Activated CD4-positive, alpha-beta T cell treated with anti-CD3 and anti-CD28 coated beads, Interleukin-2, amount 50 U/mL, for 16 hours (primary cell): ENCODE data around the gene MCCD1.

Experiments
- DNase-seq: peaks from one replicate; pipeline ENCODE4 v3.0.0-alpha.2; 2020

MCCD1 gene

DNA sequence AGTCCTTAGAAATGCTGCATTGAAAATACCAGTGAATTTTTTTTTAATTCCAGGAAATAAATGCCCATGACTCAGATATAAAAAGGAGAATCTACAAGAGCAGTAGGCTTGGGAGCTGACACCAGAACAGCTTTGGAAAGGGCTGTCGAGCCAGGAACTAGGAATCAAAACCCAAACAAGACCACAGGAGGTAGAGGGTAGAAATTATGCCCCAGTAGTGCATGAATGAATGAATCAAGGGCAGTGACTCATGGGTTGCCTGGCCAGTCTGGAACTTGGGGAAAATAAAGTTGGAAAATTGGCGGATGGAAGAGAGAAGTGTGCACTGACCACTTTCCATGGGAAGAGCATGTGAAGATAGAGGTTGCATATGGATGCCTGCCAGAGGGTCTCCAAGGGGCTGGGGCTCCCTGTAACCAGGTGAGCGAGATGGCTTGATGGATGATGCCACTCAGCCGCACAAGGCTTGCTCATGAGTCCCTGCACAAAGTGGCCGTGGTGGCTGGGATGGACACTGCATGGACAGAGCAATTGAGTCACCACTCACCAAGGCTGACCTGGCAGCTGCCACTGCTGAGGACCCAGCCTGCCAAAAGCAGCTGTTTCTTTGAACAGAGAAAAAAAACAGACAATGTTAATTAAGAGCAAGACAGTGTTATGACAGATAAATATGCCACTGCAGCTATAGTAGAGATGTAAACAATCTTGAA is 15.2 kb upstream of the MCCD1 start:
- DNase-seq, result no peak

DNA sequence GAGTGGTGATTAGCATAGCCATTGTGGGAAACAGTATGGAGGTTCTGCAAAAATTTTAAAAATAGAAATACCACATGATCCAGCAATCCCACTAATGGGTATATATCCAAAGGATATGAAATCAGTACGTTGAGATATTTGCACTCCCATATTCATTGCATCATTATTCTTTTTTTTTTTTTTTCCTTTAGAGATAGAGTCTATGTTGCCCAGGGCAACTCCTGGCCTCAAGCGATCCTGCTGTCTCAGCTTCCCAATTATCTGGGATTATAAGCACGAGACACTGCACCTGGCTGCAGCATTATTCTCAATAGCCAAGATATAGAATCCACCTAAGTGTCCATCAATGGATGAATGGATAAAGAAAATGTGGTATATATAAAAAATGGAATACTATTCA is 6.9 kb upstream of the MCCD1 start:
- no peak for DNase-seq

DNA sequence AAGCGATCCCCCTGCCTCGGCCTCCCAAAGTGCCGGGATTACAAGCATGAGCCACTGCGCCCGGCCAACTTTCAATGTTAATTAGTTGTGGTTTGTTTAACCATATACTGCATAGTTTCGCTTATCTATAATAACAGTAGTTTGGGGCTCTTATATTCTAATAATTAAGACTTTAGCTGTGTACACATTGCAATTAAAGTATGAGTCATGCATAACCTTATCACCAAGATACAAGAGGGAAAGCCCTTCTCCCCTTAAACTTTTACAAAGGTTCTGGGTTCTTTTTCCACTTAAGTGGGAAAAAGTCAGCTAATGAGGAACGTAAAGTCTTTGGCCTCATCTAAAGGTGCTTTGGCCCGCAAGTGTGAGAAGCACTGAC is 3.2 kb upstream of the MCCD1 start:
- DNase-seq, result no peak

DNA sequence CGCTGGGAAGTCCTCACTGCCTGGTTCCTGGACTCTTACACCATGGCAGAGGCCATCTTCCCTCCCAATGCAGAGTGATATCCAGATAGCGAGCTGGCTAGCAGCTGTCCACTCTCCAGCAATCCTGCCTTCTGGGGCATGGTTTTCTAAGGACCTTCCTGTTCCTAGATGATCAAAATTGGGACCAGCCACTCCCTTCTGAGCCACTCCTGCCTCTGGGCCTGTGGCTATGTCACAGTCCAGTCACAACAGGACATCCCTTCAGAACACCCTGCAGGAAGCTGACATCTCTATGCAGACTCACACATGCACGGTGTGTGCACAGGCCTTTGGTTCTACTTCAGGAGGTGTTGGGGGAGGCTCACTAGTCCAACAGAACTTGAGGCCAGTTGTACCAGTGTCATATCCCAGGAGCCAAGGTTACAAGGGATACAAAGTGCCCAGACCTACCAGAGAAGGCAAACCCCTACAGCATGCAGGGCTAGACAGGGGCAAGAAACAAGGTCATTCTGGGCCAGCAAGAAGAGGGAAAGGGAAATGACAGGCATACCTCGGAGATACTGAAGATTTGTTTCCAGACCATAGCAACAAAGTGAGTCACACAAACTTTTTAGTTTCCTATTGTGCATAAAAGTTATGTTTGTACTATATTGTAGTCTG is 2.7 kb upstream of the MCCD1 start:
- DNase-seq, result no peak

DNA sequence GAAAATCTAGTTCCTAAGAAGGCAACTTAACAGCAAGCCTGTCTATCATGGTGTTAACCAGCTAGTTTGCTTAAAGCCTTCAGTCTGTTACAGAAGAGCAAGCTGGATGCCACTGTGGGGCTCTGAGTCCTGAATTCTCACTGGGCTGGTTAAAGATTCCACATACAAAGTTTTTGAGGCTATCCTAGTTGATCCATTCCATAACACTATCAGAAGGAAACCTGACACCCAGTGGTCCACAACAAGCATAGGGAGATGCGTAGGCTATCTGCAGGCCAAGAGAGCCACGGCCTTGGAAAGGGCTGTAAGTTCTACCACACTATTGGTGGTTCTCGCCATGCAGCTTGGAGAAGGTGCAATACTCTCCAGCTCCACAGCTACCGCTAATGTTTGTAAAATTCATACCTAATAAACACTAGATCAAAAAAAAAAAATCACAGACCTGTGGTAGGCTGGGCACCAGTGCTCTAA is 420 bp upstream of the MCCD1 start:
- DNase-seq, result no peak

DNA sequence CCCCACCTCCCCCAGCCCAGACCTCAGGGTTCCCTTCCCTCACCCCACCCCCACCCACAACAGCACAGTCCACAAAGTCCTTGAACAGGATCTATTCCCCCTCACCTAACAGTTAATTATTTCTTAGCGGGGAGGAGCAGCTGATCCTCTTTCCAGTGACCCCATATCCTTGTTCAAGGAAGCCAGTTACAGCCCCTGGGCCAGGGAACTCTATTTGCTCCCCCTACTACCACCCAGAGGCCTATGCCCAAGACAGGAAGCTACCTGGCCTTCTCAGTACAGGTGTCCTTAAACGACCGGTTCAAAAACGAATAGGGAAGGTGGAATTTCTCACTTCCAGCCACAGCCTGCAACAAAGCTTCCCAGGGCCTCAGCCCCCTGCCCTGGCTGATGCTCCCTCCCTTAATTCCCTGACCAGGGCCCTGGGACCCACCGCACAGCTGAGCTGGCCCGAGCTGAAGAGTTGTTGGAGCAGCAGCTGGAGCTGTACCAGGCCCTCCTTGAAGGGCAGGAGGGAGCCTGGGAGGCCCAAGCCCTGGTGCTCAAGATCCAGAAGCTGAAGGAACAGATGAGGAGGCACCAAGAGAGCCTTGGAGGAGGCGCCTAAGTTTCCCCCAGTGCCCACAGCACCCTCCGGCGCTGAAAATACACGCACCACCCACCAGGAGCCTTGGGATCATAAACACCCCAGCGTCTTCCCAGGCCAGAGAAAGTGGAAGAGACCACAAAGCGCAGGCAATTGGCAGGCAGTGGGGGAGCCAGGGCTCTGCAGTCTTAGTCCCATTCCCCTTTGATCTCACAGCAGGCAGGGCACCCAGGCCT is 778 bp downstream of the MCCD1 start:
- no peak for DNase-seq

DNA sequence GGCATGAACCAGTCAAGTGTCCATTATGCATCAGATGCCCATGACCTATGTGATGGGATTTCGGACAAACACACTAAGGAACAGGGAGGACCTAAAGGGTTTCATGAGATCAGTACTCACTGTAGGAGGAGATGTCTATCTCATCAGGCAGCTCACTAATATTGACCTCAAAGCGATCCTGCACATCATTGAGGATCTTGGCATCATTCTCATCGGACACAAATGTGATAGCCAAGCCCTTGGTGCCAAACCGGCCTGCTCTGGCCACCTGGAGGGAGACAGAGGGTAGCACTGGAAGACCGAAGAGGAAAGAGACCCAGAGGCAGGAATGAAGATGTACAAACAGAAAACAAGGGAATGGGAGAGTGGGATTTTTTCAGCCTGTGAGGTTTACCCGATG is 1.9 kb downstream of the MCCD1 start:
- DNase-seq, result no peak

DNA sequence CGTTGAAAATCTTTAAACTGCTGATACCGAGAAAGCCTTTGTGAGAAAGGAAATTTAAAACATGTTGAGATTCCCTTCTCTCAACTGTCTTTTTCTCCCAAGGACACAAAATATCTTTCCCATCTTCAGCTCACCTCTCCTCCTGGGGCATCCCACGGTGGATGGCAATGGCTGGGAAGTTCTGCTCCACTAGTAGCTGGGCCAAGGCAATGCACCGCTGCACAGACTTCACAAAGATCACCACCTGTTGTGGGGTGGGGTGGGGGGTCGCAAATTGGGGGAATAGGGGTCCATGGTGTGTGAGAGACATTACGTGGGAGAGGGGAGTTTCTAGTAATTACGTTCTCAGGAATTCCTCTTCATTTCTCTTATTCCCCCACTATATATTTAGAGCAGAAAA is 2.4 kb downstream of the MCCD1 start:
- DNase-seq, result no peak

DNA sequence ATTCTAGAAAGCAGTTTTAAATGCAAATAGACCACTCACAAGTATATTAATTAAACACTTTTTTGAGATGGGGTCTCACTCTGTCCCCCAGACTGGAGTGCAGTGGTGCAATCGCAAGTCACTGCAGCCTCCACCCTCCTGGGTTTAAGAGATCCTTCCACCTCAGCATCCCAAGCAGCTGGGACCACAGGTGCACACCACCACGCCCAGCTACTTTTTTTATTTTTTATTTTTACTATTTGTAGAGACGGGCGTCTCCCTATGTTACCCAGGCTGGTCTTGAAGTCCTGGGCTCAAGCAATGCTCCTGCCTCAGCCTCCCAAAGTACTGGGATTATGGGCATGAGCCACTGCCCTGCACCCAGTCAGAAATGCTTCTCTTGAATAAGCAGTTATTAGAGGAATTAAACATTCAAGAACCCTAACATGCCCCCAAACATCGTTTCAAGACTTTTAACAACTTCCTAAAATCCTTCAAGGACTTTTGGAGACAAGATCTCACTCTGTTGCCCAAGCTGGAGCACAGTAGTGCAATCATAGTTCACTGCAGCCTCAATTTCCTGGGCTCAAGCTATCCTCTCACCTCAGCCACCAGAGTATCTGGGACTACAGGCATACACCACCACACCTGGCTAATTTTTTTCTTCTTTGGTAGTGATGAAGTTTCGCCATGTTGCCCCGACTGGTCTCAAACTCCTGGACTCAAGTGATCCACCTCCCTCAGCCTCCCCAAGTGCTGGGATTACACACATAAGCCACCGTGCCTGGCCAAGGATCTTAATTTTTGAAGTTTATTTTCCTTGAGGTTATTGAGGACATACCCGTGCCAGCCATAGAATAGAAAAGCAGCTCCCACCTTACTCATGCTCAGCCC is 3.2 kb downstream of the MCCD1 start:
- no peak for DNase-seq

DNA sequence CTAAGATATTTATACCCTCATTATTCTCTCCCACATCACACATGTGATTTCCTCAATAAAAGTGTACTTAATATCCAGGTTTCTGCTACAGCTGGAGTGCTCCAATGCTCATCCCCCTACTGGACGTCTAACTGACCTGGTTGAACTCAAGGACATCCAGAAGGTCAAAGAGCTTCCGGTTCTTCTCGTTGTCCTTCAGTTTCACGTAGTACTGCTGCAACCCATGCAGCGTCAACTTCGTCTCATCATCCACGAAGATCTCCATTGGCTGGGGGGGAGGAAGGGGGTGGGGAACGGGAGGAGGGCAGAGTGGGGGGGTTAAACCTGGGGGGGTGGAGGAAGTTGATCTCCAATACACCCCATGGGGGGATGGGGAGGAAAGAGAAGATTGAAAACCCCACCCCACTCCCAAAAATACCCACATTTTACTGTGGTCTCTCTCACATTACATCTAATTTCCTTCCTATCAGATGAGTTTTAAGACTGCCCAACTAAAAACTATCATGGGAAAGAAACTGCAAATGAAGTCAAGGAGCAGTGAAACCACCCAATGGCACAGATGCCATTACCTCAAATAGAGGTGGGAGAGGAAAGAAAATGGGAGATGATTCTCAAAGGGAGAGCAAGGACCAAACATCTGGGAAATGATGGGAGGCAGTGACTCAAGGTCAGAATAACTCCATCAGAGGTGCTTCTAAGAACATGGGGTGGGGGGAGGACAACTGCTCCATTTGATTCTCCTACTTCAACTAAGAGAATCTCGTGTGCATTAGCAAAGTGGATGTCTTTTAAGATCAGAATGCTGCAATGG is 4.1 kb downstream of the MCCD1 start:
- DNase-seq, result no peak

DNA sequence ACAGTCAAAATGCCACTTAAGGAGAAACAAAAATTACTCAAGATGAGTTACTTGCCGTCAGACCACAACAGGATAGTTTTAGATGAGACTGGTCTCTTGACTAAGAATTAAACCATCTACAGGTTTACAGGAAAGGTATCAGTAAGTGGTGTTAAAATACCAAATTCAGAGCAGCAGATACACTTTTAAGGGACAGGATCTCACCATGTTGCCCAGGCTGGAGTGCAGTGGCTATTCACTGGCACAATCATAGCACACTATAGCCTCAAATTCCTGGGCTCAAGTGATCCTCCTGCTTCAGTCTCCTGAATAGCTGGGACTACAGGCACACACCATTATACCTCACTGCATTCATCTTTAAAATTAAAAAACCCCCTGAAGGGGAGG is 4.7 kb downstream of the MCCD1 start:
- DNase-seq, result peak; percentile 25

DNA sequence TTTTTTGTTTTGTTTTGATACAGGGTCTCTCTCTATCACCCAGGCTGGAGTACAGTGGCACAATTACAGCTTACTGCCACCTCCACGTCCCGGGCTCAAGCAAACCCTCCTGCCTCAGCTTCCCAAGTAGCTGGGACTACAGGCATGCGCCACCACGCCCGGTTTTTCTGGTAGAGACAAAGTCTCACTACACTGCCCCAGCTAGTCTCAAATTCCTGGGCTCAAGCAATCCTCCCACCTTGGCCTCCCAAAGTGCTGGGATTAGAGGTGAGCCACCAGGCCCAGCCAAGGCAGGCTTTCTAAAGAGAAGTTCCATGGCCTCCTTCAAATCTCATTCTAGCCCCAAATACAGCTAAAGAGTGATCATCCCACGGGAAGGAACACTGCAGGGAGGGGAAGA is 5.2 kb downstream of the MCCD1 start:
- no peak for DNase-seq

DNA sequence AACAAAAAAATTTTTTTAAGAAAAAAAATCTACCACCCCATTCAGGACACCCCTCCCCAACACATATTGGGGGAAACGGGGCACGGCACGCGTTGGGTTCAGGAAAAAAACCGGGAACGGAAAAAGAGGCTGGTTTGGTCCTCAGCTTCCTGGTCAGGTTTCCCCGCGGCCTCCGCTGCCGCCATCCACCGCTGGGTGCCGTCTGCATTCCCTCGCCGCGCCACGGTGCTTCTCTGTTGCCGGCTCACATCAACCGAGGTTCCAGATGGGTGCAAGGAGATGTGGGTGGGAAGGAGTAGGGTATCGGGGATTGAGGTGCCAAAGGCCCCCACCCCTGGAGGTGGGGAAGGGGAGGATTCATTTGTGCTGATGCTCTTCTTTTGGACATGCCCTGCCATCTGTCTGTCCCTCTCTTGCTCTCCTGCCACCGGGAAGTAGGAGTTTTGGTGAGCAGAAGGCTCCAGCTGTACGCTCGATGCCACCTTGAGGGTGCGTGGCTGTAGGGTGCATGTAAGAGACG is 5.8 kb downstream of the MCCD1 start:
- no peak for DNase-seq

DNA sequence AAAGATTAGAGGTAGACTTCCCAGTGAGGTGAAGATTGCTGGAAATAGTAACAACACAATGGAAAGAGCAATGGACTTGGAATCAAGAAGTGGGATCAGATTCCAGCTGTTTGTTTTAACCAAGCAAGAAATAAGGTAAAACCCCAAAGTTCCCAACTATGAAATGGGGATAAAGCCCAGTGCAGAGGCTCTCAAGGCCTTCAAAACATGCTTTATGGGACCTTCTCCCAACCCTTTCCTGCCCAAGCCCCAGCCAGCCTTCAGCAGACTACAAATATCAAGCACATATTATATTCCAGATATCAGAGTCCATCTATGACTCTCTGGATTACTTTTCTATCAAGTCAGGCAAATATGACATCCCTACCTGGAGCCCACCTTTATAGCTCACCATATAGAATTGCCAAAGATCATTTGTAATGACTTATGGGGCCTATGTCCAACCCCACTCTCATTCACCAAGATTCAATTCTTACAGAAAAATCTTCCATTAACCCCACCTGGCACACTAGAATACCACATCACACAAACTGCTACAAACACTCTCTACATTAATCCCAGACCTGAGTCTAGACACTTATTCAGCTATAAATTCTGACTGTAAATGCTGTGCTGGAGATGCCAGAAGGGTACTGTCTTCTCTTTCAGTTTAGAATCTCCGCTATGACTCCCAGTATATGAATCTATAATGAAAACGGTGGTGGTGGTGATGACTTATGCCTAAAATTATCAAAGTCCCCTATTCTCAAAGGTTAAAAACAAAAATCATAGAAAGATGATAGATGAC is 7.0 kb downstream of the MCCD1 start:
- no peak for DNase-seq

DNA sequence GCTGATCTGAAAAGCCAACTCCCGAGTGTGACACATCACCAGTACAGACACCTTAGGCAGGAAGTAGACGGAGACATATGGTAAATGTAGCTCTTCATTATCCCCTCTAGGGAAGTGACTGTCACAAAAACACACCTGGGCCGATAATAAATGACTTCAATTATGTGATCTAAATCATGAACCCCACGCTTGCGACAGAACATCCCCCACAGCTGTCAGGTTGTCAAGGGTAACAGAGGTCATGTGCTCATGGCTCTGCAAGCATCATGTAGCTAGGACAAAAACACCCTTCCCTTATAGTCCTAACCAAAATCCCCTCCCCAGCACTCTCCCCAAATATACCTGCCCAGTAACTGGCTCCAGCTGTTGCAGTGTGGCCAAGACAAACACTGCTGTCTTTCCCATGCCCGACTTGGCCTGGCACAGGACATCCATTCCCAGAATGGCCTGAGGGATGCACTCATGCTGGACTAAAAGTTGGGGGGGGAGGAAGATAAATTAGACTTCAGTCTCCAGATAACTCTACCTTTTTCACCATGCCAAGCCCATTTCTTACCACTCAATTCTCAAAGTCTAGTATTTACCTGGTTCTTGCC is 10.1 kb downstream of the MCCD1 start:
- no peak for DNase-seq

DNA sequence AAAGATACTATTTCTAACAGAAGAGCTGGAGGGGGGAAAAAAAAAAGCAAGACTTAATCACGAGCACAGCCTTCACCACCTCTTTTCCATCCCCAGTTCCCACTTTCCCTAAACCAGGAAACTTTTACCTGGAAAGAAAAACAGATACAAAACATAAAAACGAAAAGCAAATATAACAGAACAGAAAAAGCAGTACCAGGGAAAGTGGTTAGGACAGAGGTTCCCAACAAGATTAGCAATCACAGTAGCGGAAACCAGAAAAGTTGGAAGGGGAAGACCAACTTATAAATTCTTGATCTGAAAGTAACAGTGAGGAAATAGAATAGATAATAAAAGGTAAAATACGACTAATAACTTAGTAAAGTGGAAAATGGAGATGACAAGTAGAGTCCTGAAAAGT is 11.9 kb downstream of the MCCD1 start:
- no peak for DNase-seq

DNA sequence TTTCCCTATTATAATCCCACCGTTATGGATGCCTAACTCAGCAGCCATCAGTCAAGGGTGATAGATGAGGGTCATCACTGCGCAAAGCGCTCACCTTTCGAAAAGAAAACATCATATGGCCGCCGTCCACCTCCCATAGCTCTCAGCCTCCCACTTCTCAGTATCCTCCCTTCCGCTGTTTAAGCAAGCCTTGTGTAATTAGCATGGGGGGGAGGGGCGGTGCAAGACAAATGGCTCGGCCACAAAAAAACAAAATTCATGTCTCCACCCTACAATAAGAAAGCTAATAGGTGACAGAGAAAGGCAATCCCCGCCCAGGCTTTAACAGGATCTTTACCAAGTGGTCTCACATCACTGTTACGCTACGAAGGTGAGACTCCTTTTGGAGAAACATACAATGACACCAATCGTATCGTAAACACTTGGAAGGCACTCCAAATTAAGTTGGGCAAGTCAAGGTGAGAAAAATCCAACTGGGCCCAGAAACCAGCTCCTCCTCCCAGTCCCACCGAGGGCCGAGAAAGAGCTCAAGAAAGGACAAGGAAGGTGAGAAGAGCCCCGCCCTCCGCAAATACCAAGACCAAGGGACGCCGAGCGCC is 12.4 kb downstream of the MCCD1 start:
- peak; percentile 74 for DNase-seq

DNA sequence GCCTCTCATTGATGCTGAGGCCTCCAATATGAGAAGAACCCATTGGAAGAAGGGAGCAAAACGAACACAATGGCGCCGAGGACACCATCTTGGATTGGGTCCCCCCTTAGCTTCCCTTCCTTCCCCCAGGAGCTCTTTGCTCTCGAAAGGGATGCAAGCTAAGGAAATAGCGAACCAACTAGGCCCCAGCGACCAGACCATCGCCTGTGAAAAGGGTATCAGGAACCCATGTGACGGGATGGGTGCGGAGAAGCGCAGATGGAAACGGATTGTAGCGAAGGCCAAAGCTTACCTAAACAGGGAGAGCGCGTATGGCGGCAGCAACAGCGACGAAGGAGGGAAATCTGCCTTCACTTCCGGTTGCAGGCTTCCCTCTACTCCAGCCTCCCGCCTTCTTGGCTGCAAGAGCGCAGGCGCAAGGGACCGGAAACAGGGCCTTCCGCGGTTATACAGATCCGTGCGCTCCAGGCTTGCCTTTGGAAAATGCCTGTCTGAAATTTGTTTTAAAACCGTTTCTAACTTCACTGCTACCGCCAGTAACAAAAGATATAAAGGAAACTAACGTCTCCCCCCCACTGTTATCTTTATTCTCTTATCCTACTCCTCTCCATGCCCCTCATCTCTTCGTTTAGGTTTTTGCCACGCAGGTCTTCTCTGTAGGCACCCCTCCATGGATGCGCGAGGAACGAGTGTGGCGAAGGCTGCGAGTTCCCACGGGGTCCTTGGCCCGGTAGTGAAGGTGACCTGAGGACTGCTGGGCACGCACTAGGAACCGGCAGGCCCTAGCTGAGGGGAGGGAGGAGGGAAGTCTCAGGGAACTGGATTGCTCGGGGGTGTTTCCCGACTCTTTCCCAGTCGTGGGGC is 13.1 kb downstream of the MCCD1 start, which contains the start of gene DDX39B:
TSS of gene DDX39B (minus strand) at position 346 of the 864 bp plus-strand sequence. CDS start 1,471 bp downstream, outside the sequence.
- peak; percentile 97 for DNase-seq

DNA sequence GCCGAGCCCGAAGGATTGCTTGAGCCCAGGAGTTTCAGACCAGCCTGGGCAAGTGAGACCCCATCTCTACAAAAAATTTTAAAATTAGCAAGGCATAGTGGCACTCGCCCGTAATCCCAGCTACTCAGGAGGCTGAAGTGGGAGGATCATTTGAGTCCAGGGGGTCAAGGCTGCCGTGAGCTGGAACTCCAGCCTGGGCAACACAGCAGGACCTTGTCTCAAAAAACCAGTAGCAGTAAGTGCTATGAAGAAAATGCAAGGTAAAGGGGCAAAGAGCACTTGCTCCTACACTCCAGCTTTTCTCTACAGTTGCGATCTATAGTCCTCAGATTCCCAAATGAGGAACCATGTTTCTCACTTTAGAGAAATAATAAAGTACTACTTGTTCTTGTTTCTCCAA is 14.9 kb downstream of the MCCD1 start:
- DNase-seq, result no peak
